IPS-11a (cell line): ENCODE data around the gene CETP.
A peak's percentile ranks its signal among the peaks of the same experiment; 100 is the strongest.
"Not testable (repeated sequence)": the region's sequence is repeated elsewhere in the genome, so short reads cannot be mapped to it uniquely, and the experiment has no call there.

Source experiments
- H3K4me3 ChIP-seq: one replicate; pipeline ENCODE4 v1.5.1; 2013; ENCODE audit warnings: low read depth, low read length, control low read depth

Gene CETP

GRCh38 chr16:56933828-56934598 lies 27.7 kb upstream of the CETP start:
- H3K4me3 ChIP-seq, result peak overlapping the region; percentile 88

GRCh38 chr16:56934599-56935145 lies 27.1 kb upstream of the CETP start:
- H3K4me3 ChIP-seq, result not testable (repeated sequence)

GRCh38 chr16:56935201-56935600 lies 26.5 kb upstream of the CETP start:
- H3K4me3 ChIP-seq, result no peak overlapping the region

- no peak overlapping the region for H3K4me3 ChIP-seq
These were observed 25.3 kb upstream of the CETP start for GRCh38 chr16:56936491-56936890.

DNA sequence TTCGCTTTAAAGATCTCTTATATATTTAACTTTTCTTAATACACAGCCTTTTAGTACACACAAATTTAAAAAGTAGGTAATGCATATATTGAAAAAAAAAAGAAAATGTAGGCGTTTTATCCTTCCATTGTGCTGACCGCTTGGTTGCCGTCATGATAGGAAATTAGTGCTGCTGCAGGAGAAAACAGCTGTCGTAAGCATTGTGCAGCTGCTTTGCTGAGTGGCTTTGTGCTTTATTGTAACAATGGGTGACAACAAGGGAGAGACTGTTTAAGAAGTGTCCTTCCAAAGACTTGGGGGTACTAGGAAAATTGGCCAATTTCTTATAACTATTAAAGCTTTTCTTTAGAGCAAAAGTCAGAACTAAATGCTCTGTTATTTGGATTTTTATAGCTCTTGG lies 24.8 kb upstream of the CETP start:
- no peak overlapping the region for H3K4me3 ChIP-seq

DNA sequence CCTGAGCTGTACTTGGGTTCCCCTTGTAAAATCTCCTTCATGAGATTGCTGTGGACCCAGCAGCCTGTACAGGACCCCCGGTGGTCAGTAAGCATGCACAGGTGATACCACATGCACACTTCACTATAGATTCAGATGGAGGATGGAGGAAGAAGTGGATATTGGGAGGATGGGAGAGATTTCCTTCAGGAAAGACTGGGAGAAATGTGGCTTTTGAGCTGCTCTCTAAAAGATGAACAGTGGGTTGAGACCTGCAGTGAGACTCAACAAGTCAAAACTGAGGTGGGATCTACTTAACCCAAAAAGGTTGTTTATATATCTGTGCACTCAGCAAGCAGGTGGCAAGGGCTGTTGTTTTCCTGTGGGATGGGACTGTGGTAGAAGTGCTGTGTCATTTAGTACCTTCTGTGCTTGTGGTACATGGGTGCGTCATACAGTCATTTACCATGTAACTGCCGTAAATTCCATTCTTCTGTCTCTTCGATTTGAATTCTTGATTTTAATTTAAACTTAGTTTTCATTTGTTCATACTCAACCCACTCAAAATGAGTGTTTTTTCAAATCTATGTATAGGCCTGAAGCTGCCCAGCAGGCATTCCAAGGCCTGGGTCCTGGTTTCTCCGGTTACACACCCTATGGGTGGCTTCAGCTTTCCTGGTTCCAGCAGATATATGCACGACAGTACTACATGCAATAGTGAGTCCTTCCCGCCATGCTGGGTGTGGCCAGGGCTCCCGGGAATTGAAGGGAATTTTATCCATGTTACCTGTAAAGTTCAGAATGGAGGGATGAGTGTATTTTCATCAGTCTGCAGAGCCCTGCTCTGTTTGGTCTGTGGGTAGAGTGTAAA lies 22.9 kb upstream of the CETP start:
- no peak overlapping the region for H3K4me3 ChIP-seq

DNA sequence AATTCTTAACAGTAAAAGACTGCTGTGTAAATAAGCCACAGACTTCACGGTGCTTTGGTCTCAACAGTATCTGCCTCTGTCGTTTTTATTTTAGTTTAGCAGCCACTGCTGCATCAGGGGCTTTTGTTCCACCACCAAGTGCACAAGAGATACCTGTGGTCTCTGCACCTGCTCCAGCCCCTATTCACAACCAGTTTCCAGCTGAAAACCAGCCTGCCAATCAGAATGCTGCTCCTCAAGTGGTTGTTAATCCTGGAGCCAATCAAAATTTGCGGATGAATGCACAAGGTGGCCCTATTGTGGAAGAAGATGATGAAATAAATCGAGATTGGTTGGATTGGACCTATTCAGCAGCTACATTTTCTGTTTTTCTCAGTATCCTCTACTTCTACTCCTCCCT lies 21.9 kb upstream of the CETP start:
- no peak overlapping the region for H3K4me3 ChIP-seq

GRCh38 chr16:56941092-56941491 lies 20.7 kb upstream of the CETP start:
- no peak overlapping the region for H3K4me3 ChIP-seq

GRCh38 chr16:56941856-56942331 lies 19.9 kb upstream of the CETP start:
- no peak overlapping the region for H3K4me3 ChIP-seq

GRCh38 chr16:56943761-56944375 lies 17.9 kb upstream of the CETP start:
- no peak overlapping the region for H3K4me3 ChIP-seq

GRCh38 chr16:56944954-56945839 lies 16.6 kb upstream of the CETP start:
- no peak overlapping the region for H3K4me3 ChIP-seq

- no peak overlapping the region for H3K4me3 ChIP-seq
These were observed 15.8 kb upstream of the CETP start for GRCh38 chr16:56945847-56946527.

GRCh38 chr16:56946767-56947603 lies 14.8 kb upstream of the CETP start:
- H3K4me3 ChIP-seq, result no peak overlapping the region

- H3K4me3 ChIP-seq, result no peak overlapping the region
These were observed 14.2 kb upstream of the CETP start for GRCh38 chr16:56947604-56947995.

DNA sequence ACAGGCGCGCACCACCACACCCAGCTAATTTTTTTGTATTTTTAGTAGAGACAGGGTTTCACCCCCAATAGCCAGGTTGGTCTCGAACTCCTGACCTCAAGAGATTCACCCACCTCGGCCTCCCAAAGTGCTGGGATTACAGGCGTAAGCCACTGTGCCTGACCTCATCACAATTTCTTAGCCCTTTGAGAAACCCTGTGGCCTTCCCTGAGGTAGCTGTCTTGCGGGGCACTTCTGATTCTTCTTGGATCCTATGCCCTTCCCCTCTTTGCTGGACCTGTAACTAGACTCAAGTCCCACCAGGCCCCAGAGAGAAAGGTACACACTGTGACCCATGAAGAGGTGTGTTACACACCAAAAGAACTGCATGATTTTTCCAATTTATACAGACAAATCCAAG lies 13.5 kb upstream of the CETP start:
- H3K4me3 ChIP-seq, result no peak overlapping the region

GRCh38 chr16:56950051-56950450 lies 11.7 kb upstream of the CETP start:
- no peak overlapping the region for H3K4me3 ChIP-seq

GRCh38 chr16:56950455-56950854 lies 11.3 kb upstream of the CETP start:
- H3K4me3 ChIP-seq, result no peak overlapping the region

DNA sequence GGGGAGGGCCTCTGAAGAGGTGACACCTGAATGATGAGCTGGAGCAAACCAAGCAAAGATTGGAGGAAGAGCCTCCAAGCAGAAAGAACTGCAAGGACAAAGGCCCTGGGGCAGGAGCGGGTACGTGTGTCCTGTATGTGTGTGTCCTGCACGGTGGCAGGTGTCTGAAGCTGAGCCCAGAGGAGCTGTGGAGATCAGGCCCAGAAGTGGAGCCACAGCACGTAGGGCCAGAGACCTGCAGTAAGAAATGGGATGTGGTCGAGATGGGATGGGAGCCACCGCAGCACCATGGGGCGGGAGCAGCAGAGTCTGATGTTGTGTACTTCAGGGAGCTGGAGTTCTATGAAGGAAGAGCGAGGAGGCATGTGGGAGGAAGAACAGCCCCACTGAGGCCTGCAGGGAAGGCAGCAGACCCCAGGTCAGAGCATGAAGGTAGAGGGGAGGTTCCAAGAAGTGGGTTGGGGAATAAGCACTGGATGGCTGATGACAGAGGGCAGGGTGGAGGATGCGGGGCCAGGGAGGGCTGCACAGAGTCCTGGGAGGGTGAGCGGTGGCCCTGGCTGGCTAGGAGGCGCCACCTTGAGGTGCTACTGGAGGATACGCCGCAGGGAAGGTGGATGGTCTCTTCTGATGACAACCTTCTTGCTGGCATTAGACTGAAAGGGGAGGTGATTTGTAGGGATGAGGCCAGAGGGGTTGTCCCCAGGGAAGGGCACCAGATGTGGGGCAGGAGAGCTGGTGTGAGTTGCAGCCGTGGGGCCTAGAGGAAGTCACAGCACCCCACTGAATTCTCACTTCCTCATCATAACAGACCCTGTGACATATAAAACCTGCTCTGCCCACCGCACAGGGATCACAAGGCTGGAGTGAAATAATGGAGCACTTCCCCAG lies 10.6 kb upstream of the CETP start:
- no peak overlapping the region for H3K4me3 ChIP-seq
